ENCODE data around the gene SHQ1.

Gene SHQ1
- long read RNA-seq, transcript SHQ1-201 (11 exons, 2,879 nt) = major isoform, 219 of 252 reads
- long read RNA-seq, partial matches to known transcripts = 11 of 252 reads
- long read RNA-seq, other reads (novel, unspliced or antisense) = 21 of 252 reads

DNA sequence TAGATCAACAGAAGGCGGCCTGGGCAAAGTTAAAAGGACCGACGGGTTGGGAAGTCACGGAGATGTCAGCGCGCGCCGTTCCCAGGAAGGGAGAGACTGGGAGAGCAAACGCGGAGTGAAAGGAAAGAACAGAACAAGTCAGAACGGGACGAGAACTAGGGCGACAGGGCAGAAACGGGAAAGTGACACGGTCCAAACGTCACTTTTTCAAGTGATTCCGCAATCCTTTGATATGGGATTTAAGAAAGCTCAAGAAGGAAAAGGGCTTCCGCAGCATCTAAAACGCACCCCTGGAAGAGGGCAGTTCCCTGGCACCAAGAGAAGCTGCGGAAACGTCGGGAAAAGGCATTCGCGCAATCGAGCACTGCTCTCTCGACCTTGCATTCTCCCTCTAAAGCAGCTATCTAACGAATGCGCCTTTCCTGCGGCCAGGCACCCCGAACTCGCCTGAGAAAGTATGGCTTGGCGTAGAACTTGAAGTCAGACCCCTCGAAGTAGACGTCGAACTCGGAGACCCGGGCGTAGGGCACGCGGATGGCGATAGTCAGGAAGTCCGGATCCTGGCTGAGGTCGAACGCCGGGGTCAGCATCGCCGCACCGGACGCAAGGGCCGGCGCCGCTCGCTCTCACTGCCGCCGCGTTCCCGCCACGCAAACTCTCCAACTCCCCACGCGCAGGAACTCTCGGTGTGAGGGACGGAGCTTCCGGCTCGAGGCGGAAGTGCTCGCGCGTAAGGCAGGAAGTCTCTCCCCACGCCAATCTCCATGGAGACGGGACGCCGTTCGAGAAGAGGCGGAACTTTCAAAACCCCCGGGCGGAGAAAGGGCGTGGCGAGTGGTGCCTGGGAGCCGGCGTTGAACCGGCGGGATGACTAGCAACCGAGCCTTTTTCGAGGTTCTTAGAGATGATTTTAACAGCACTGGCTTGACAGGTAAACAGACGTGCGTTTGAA lies at the start of gene SHQ1:
TSS of gene SHQ1 (minus strand) at position 695 of the 952 bp plus-strand sequence. CDS start at position 590, 105 bp downstream.
- H3K27ac ChIP-seq (replicated peaks) = peak within 1 kb of the TSS; percentile 87
- TF ChIP-seq, protein P1, sequence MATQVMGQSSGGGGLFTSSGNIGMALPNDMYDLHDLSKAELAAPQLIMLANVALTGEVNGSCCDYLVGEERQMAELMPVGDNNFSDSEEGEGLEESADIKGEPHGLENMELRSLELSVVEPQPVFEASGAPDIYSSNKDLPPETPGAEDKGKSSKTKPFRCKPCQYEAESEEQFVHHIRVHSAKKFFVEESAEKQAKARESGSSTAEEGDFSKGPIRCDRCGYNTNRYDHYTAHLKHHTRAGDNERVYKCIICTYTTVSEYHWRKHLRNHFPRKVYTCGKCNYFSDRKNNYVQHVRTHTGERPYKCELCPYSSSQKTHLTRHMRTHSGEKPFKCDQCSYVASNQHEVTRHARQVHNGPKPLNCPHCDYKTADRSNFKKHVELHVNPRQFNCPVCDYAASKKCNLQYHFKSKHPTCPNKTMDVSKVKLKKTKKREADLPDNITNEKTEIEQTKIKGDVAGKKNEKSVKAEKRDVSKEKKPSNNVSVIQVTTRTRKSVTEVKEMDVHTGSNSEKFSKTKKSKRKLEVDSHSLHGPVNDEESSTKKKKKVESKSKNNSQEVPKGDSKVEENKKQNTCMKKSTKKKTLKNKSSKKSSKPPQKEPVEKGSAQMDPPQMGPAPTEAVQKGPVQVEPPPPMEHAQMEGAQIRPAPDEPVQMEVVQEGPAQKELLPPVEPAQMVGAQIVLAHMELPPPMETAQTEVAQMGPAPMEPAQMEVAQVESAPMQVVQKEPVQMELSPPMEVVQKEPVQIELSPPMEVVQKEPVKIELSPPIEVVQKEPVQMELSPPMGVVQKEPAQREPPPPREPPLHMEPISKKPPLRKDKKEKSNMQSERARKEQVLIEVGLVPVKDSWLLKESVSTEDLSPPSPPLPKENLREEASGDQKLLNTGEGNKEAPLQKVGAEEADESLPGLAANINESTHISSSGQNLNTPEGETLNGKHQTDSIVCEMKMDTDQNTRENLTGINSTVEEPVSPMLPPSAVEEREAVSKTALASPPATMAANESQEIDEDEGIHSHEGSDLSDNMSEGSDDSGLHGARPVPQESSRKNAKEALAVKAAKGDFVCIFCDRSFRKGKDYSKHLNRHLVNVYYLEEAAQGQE (IDR thresholded peaks at IDR 0.05; ENCODE audit: insufficient replicate concordance, low read depth) = peak; percentile 36
- TF ChIP-seq, protein P2, sequence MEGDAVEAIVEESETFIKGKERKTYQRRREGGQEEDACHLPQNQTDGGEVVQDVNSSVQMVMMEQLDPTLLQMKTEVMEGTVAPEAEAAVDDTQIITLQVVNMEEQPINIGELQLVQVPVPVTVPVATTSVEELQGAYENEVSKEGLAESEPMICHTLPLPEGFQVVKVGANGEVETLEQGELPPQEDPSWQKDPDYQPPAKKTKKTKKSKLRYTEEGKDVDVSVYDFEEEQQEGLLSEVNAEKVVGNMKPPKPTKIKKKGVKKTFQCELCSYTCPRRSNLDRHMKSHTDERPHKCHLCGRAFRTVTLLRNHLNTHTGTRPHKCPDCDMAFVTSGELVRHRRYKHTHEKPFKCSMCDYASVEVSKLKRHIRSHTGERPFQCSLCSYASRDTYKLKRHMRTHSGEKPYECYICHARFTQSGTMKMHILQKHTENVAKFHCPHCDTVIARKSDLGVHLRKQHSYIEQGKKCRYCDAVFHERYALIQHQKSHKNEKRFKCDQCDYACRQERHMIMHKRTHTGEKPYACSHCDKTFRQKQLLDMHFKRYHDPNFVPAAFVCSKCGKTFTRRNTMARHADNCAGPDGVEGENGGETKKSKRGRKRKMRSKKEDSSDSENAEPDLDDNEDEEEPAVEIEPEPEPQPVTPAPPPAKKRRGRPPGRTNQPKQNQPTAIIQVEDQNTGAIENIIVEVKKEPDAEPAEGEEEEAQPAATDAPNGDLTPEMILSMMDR (IDR thresholded peaks at IDR 0.05; ENCODE audit: insufficient read depth, low read length) = no peak
- no peak for TF ChIP-seq POLR2AphosphoS5 (IDR thresholded peaks at IDR 0.05; ENCODE audit: low read depth)
- TF ChIP-seq SPI1 (IDR thresholded peaks at IDR 0.05; ENCODE audit: borderline replicate concordance, low read depth) = peak; percentile 84
- peak; percentile 89 for TF ChIP-seq GABPA (IDR thresholded peaks at IDR 0.05; ENCODE audit: low read depth)
- H3K4me3 ChIP-seq (replicated peaks; ENCODE audit: insufficient read depth, low read length) = peak within 1 kb of the TSS; percentile 67
- DNase-seq (ENCODE audit: low read depth in 1 of 2, low spot score in 1 of 2) = peak; percentile 93 to 98
- no peaks in the 10 kb centered on the region for H3K27me3 ChIP-seq (ENCODE audit: insufficient read depth, poor library complexity, severe bottlenecking)

DNA sequence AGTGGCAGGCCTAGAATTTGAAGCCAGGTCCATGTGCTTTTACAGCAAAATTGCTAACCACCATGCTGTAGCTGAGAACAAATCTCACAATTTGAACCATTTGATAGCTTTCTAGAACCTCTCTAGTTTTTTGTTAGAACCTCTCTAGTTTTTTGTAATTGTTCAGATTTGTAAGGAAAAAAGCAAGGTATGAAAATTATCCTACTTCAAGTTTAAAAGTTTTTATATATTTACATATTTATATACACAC lies 49.4 kb upstream of the SHQ1 start:
- H3K4me3 ChIP-seq (replicated peaks; ENCODE audit: insufficient read depth, low read length) = no peak overlapping the region
- no peak overlapping the region for H3K27ac ChIP-seq (replicated peaks)
- no peak for DNase-seq (ENCODE audit: low read depth in 1 of 2, low spot score in 1 of 2)
- TF ChIP-seq, protein P2 (IDR thresholded peaks at IDR 0.05; ENCODE audit: insufficient read depth, low read length) = no peak
- TF ChIP-seq, protein P1 (IDR thresholded peaks at IDR 0.05; ENCODE audit: insufficient replicate concordance, low read depth) = no peak
- no peak for TF ChIP-seq SPI1 (IDR thresholded peaks at IDR 0.05; ENCODE audit: borderline replicate concordance, low read depth)
- no peak for TF ChIP-seq POLR2AphosphoS5 (IDR thresholded peaks at IDR 0.05; ENCODE audit: low read depth)
- no peak for TF ChIP-seq GABPA (IDR thresholded peaks at IDR 0.05; ENCODE audit: low read depth)
- H3K27me3 ChIP-seq (ENCODE audit: insufficient read depth, poor library complexity, severe bottlenecking) = no peaks in the 10 kb centered on the region

DNA sequence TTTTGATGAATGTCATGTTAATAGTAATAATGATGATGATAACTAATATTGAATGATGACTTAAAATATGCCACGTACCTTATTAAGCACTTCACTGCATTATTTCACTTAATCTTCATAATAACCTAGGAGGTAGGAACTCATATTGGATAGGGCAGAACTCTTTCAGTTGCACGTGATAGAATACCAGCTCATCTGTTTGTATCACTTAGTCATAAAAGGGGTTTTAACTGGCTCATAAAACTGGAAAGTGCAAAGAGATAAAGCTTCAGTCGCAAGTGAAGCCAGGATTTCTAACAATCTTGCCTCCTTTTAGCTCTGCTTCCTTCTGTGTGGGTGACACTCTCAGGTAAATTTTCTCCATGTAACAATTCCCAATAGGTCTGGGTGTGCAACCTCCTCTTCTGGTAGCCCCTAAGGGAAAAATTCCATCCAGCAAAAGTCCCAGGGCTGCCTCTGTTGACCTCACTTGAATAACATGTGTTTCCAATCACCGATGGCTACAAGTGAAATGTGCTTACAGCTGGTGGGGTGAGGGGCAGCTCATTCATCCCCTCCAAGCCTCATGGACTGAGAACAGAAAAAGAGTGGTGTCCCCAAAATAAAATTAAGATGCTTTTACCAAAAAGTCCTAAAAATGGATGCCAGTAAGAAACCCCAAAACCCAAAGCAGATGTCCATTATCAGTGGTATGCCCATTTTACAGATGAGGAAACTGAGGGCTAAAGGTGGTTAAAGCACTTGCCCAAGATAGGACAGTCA lies 48.9 kb upstream of the SHQ1 start:
- Histone ChIP-seq H3K4me3 (replicated peaks; ENCODE audit: insufficient read depth, low read length) (no peak overlapping the region), H3K27me3 (ENCODE audit: insufficient read depth, poor library complexity, severe bottlenecking) (no peaks in the 10 kb centered on the region), H3K27ac (replicated peaks) (no peak overlapping the region)
- TF ChIP-seq, protein P1 (IDR thresholded peaks at IDR 0.05; ENCODE audit: insufficient replicate concordance, low read depth) = no peak
- TF ChIP-seq SPI1 (IDR thresholded peaks at IDR 0.05; ENCODE audit: borderline replicate concordance, low read depth) = no peak
- no peak for TF ChIP-seq GABPA (IDR thresholded peaks at IDR 0.05; ENCODE audit: low read depth)
- TF ChIP-seq POLR2AphosphoS5 (IDR thresholded peaks at IDR 0.05; ENCODE audit: low read depth) = no peak
- TF ChIP-seq, protein P2 (IDR thresholded peaks at IDR 0.05; ENCODE audit: insufficient read depth, low read length) = no peak
- DNase-seq (ENCODE audit: low read depth in 1 of 2, low spot score in 1 of 2) = no peak
